ENCODE measurements around the gene TBL1X.
"Not testable (repeated sequence)": the region's sequence is repeated elsewhere in the genome, so short reads cannot be mapped to it uniquely, and the experiment has no call there.

The TBL1X gene

GRCh38 chrX:9464435-9465371 lies at the start of gene TBL1X:
TSS of gene TBL1X (plus strand) at chrX:9465058. CDS start at chrX:9653587, 188,529 bp downstream.
- DNase-seq: peak; percentile 6 to 57 (median 34)

- no peak for DNase-seq
Measured at GRCh38 chrX:9416562-9417348, 48.1 kb upstream of the TBL1X start.

GRCh38 chrX:9418262-9418661 lies 46.6 kb upstream of the TBL1X start:
- DNase-seq: no peak

- DNase-seq: no peak
Measured at GRCh38 chrX:9420275-9421265, 44.3 kb upstream of the TBL1X start.

GRCh38 chrX:9429767-9430166 lies 35.1 kb upstream of the TBL1X start:
- no peak for DNase-seq

- no peak for DNase-seq
Measured at GRCh38 chrX:9430346-9430921, 34.4 kb upstream of the TBL1X start.

GRCh38 chrX:9431281-9431680 lies 33.6 kb upstream of the TBL1X start:
- DNase-seq: no peak

- DNase-seq: no peak
Measured at GRCh38 chrX:9433596-9433995, 31.3 kb upstream of the TBL1X start.

- no peak for DNase-seq
Measured at GRCh38 chrX:9434051-9434550, 30.8 kb upstream of the TBL1X start.

GRCh38 chrX:9435086-9435485 lies 29.8 kb upstream of the TBL1X start:
- not testable (repeated sequence) for DNase-seq

GRCh38 chrX:9436812-9437211 lies 28.0 kb upstream of the TBL1X start:
- no peak for DNase-seq

- no peak for DNase-seq
Measured at GRCh38 chrX:9438933-9439494, 25.8 kb upstream of the TBL1X start.

GRCh38 chrX:9440116-9440844 lies 24.6 kb upstream of the TBL1X start:
- no peak for DNase-seq

- DNase-seq: no peak
Measured at GRCh38 chrX:9442056-9442455, 22.8 kb upstream of the TBL1X start.

GRCh38 chrX:9443327-9443726 lies 21.5 kb upstream of the TBL1X start:
- DNase-seq: no peak

GRCh38 chrX:9447906-9448305 lies 17.0 kb upstream of the TBL1X start:
- no peak for DNase-seq

- DNase-seq: peak; percentile 13 to 85 (median 53)
Measured at GRCh38 chrX:9456250-9457074, 8.4 kb upstream of the TBL1X start.

GRCh38 chrX:9458034-9458433 lies 6.8 kb upstream of the TBL1X start:
- DNase-seq: not testable (repeated sequence)

GRCh38 chrX:9458516-9459078 lies 6.3 kb upstream of the TBL1X start:
- no peak for DNase-seq

Measured in stimulated activated naive CD4-positive, alpha-beta T cell (primary cell).